Measurements from ENCODE around the gene AP4M1.

DNA sequence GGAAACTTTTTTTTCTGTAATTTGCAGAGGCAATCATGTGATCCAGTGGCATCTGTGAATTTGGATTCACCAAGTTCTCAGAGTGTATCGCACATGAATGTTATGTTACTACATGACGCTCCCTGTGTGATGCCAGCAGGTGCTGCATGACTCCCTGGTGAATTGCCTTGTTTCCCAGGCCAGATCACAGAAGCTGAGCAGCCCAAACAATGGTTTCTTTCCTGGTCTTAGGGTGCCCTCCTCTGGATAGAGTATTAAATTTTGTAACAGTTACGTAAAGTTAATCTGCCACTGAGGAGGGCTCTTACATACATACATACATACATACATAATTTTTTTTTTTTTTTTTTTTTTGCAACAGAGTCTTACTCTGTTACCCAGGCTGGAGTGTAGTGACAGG is 48.2 kb upstream of the AP4M1 start:
- TF ChIP-seq, protein P1, sequence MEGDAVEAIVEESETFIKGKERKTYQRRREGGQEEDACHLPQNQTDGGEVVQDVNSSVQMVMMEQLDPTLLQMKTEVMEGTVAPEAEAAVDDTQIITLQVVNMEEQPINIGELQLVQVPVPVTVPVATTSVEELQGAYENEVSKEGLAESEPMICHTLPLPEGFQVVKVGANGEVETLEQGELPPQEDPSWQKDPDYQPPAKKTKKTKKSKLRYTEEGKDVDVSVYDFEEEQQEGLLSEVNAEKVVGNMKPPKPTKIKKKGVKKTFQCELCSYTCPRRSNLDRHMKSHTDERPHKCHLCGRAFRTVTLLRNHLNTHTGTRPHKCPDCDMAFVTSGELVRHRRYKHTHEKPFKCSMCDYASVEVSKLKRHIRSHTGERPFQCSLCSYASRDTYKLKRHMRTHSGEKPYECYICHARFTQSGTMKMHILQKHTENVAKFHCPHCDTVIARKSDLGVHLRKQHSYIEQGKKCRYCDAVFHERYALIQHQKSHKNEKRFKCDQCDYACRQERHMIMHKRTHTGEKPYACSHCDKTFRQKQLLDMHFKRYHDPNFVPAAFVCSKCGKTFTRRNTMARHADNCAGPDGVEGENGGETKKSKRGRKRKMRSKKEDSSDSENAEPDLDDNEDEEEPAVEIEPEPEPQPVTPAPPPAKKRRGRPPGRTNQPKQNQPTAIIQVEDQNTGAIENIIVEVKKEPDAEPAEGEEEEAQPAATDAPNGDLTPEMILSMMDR (IDR thresholded peaks at IDR 0.05; ENCODE audit: insufficient read depth, low read length, poor library complexity, severe bottlenecking): peak; percentile 18
- TF ChIP-seq EZH2phosphoT487 (conservative IDR thresholded peaks at IDR 0.05; ENCODE audit: low read length): no peak

All from SU-DHL-6 (cell line).